ENCODE data around the gene LRRC41.

- TF ChIP-seq POLR2A (IDR thresholded peaks at IDR 0.05) (no peak), CTCF (IDR thresholded peaks at IDR 0.05) (no peak)
These were observed 46.9 kb downstream of the LRRC41 start for GRCh38 chr1:46256523-46256922.
